NCI-H345 treated with DMSO at 0.1 percent for 48 hours (cell line): ENCODE results near the gene MLIP.
"Not testable (repeated sequence)": the region's sequence is repeated elsewhere in the genome, so short reads cannot be mapped to it uniquely, and the experiment has no call there.

Experiments used
- DNase-seq: peaks from one replicate; lab custom pipeline; 2025; ENCODE audit not compliant: unreplicated experiment; lab: John Stamatoyannopoulos, UW

The MLIP gene

DNA sequence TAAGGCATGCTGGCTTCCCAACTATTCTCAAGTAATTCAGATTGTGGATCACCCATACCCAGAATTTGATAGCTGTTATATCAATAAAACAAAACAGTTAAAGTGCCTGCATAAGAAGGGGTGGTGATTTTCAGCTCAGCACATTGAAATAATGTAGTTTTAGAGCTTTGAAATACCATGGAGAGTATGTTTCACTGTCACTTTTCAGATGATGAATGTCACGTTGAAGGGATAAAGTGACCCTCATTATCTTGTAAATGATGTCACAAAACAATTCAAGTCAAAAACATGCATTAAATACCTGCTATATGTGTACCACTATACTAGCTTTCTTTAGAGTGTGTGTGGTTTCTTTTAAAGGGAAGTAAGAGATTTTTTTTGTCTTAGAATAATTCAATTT is 27.6 kb downstream of the MLIP start:
- no peak for DNase-seq

DNA sequence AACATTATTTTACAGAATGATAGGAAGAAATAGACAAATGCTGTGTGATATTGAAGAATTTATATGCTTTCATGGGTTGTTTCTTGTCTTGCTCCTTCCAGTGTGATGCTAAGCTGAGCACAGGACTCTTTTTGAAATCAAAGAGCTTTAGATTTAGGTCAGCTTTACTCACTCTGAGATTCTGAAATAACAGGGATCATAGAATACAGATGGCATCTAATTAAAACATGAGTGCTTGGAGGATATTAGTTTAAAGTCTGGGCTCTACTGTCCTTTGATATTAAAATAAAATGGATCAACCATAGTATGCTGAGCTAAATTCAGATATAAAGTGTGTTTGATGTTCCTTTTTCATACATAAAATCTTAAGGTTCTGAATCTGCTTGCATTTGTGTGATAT is 29.6 kb downstream of the MLIP start:
- DNase-seq: no peak

DNA sequence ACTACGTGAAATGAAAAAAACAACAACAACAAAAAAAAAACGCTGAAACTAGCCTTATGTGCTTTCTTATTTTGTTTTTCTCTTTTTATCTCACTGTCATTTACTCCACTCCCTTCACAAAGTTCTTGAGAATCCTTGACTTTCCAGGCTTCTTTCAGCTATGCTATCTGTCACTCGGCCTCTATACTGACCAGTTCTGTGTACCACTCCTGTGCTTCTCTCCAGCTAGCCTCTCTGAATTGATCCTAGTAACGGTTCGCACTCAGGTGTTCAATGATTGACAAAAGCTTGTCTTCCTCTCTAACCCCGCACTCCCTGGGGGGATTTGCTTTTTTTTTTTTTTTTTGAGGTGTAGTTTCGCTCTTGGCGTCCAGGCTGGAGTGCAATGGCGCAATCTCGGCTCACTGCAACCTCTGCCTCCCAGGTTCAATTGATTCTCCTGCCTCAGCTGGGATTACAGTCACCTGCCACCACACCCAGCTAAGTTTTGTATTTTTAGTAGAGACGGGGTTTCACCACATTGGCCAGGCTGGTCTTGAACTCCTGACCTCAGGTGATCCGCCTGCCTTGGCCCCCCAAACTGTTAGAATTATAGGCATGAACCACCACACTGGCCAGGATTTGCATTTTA is 31.8 kb downstream of the MLIP start:
- DNase-seq: no peak

DNA sequence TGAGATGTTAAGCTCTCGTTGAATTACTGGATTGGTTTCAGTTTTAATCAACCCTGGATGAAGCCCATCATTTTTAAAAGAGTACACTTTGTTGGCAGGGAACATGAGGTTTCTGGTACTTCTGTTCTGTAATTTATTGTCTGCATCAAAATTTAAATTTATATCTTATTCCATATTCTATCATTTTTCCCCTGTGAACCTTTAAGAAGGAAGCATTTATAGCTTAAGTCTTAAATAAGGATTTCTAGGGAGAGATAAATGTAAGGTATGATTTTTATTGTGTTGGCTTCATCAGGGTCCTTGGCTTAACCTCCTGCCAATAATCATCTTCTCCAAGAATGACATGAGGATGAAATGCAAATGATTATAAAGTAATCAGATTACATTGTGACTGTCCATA is 40.6 kb downstream of the MLIP start:
- no peak for DNase-seq

DNA sequence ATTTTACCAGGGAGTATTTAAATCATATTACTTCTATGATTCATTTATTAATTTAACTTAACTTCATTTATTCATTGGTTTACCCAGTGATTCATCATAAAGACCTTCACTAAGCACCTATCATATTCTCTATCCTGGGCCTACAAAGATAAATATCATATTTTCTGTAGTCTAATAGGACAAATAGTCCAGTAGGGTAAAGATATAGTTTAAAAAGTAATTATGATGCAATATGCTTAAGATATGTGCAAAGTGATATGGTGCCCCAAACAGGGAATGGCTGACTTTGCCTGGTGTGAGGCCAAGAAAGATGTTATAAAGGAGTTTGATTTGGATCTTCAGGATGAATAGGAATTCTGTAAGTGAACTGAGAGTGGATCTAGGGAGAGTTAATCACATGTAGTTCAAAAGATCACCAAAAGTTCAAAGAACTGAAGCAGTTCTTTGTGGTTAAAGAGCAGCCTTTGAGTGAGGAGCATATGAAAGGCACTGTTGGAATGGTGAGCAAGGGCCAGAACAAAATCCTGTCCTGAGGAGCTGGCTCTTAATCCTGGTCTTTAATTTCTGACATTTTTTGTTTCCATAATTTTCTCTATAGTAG is 45.5 kb downstream of the MLIP start:
- DNase-seq: no peak

DNA sequence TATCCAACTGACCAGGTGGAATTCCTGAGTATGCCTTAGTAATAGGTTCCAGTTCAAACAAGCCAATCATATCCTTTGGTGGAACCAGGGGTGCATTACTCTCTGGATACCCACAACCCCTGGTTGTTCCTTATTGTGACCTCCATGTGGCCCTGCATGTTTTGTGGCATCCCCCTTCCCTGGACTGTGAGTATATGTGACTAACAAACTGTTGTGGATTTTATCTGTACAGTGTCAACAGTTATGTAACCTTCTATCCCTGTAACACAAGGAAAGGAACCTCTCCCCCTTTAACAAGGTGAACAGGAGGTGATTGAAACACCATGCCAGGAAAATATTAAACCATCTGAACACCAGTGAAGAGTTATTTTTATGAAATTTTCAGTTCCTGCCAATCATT is 46.2 kb downstream of the MLIP start:
- DNase-seq: no peak

DNA sequence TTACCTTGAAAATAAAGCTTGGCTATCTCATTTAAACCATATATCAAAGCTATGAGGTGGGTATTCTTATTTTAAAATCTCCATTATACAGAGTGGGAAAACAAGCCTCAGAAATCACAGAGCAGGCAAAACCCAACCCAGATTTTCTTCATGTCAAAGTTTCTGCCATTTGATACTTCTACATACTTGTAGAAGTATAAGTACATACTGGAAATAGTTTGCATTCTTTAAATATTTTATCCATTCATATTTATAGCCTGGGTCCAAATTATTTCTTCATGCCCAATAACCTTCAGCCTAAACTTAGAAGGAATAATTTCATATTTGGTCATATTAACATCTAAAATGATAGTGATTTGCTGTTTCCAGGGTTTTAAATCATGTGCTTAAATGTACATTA is 61.8 kb downstream of the MLIP start:
- DNase-seq: no peak

DNA sequence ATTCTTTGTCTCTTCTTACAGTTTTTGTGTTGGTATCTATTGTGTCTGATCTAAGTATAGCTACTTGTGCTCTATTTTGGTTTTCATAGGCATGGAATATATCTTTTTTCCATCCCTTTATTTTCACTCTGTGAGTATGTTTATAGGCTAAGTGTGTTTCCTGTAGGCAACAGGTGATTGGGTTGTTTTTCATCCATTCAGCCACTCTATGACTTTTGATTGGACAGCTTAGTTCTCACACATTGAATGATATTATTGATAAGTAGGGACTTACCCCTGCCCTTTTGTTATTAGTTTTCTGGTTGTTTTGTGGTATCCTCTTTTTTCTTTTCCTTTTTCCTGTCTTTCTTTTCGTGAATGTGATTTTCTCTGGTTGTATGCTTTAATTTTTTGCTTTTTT is 67.9 kb downstream of the MLIP start:
- no peak for DNase-seq

DNA sequence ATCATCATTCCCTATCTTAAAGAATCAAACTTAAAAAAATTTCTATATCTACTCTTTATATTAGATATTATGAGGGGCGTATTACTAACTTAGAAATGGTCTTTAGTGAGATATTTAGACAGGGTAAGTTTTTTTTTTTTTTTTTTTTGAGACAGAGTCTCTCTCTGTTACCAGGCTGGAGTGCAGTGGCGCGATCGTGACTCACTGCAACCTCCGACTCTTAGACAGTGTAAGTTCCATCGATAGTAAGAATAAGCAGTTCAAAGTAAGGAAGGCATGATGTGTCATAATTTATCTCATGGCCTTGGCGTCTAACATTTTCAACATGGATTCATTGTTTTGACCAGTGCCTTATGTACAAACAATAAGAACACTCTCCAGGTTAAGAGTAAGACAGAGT is 72.4 kb downstream of the MLIP start:
- DNase-seq: no peak

DNA sequence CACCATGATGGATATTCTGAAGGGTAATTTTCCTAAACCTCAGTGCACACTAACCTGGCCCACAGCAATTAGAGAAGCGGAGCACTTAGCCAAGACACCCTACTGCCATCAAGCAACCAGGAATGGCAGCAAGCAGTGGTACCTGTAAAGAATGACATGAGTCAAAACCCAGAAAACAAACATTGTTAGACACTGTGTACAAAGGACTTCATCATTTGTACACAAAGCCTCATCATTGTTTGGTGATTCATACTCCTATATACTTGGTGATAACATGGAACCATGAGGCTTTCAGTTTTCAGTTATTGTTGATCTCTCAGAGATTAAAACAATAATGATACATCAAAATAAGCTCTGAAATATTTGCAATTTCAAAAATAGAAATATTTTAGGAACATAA is 74.6 kb downstream of the MLIP start:
- DNase-seq: no peak

DNA sequence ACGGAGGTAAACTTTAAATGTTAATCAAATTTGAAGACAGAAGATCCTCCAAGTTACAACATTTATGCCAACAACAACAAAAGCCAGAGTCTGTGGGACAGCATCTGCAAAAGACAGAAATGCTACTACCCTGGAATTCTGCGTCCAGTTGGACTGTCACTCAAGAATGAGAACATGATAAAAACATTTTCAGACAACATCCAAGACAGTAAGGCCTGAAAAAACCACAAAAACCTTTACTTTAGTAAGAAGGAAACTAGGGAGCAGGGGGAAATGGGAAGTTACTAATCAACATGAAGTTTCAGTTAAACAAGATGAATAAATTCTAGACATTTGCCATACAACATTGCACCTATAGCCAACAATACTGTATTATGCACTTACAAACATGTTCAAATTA is 77.6 kb downstream of the MLIP start:
- no peak for DNase-seq

DNA sequence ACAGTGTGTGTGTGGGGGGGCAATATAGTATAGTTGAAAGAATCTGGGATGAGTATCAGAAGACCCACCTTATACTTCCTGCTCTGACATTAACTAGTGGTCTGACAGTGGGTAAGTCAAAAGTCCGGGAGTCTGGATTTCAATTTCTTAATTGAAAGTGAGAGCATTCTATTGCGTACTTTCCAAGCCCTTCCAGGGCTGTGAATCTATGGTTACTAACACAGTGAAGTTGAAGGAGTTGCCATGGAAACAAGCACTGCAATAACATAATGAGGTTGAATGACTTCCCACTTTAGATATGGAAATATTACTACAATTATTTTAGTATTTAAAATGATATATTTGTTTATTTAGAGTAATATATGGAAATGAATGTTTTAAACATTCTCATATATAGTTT is 80.2 kb downstream of the MLIP start:
- no peak for DNase-seq

DNA sequence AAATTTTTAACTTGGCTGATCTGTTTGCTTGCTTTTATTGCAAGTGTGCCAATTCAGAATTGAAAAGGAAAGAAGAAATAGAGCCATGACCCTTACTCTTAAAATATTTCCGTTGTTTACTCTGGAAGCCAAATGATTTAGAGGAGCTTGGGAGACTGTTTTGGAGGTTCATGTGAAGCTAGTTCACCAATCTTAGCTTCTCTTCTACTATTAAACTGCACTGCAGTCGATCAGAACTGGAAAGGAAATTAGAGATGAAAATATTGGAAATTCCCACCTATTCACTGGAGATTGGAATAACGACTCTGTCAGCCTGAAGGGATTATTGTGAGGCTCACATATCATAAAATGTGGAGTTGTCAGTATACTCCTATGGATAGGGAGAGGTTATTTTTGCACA is 81.8 kb downstream of the MLIP start:
- DNase-seq: no peak

DNA sequence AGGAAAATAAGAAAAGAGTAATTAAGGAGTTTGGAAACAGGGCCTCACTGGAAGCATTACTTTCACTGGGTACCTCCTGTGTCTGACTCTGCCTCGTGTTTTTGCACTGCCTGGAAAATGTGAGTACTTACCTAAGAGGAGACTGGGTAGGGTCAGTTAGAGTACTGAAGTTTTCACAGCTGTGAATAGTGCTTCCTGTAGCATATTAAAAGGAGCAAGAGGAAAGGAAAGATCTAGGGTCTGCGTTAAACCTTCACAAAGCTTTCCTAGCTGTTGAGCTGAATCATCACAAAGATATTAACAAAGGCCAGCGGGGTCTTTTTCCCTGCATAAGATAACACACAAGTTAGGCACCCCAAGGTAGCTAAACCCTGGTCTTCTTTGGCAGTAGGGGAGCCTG is 82.3 kb downstream of the MLIP start:
- DNase-seq: no peak

DNA sequence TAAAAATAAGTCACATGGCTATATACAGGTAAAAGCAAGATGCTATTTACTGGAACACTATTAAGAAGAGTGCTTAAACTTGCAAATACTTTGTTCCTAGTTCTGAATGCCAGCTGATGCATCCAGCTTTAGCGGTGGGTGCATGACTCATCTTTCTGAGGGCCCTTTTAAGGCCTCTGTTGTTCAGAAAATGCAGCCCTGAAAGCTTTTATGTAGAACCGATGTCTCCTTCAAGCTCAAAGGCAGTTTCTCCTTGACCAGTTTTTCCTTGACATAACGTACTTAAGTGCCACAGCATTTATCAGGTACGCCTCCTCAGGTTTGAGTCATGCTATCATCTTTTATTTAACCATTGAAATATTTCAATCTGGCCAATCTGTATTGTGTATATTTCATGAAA is 82.8 kb downstream of the MLIP start:
- no peak for DNase-seq

DNA sequence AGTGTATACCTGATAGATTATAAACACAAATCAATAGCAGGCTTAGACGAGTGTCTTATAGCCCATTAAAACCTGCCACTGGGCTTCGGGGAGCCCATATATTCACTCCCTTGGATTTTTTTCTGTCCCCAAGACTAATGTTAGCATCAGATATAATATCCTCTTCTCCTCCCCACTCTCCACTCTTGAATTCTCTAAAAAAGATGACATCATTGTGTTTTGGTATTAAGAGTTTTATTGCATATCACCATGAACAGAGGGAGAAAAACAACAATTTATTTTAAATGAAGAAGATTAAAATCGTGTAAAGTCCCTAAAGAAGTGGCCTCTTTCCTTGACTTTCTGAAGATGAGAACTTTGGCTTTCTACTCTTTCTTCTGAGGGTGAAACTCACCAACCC is 84.4 kb downstream of the MLIP start:
- no peak for DNase-seq

DNA sequence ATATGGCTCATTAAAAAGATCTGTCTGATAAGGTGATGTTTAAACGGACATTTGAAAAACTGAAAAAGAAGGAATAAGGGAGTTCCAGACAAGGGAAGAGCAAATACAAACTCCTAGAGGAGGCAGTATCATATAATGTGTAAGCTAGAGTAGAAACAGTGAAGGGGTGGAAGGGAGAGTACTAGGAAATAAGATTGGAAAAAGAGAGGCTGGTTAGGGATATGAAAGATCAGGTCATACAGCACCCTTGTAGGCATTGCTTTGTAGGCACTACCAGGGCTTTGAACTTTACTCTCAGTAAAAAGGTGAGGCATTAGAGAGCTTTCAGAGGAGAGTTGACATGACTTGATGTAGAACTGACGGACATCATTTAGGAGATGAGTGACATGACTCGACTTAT is 85.7 kb downstream of the MLIP start:
- no peak for DNase-seq

DNA sequence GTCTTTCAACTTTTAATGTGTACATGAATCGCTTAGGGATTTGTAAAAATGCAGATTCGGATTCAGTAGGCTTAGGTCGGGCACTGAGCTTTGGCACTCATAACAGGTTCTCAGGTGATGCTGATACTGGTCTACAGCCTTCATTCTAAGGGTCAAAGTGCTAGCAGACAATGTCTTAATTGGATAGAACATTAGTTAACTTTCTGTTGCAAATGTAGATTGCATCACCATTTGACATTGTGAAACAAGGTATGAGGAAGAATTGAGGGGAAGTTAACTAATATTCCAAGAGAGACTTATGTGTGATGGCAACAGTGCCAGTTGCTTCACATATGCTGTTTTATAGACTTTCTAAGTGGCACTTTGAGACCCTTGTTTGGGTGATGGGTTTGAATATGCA is 86.9 kb downstream of the MLIP start:
- DNase-seq: no peak

DNA sequence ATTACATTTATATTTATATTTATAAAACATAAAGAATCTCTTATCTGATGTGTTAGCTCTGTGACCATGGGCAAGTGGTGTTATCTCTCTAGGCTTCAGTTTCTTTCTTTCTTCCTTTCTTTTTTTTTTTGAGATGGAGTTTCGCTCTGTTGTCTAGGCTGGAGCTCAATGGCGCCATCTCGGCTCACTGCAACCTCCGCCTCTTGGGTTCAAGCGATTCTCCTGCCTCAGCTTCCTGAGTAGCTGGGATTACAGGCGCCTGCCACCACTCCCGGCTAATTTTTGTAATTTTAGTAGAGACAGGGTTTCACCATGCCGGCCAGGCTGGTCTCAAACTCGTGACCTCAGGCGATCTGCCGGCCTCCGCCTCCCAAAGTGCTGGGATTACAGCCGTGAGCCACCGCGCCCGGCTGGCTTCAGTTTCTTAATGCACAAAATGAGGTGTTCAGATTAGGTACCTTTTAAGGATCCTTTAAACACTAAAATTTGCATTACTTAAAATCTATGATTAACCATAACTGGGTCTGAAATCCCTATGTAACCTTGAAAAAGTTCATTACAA is 92.3 kb downstream of the MLIP start:
- DNase-seq: not testable (repeated sequence)

DNA sequence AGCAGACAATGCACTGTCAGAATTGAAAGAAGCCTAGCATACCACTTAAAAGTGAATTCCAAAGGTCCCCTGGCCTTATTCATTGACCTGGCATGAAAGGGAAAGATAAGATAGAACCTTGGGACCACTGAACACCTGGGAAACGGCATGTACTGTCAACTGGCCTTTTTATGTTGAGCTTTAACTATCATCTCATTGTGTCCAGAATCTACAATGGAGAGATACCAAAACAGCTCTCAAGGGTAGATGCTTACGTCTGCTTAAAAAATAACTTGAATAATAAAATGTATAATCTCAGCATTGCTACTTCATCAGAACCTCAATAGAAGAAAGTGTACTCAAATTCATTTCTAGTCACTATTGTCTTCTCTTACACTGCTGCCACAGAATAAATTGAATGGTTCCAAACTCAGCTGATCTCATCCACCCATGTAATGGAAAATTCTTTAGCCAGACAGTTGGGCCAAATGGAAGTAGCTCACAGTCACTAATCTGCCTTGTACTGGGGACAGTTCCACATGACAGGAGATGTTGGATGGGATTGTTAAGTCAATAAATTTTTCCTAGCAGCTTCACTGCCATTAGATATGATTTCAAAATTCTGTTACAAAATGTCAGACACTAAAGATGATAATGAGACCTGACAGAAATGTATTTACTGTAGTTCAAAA is 93.8 kb downstream of the MLIP start:
- DNase-seq: no peak

DNA sequence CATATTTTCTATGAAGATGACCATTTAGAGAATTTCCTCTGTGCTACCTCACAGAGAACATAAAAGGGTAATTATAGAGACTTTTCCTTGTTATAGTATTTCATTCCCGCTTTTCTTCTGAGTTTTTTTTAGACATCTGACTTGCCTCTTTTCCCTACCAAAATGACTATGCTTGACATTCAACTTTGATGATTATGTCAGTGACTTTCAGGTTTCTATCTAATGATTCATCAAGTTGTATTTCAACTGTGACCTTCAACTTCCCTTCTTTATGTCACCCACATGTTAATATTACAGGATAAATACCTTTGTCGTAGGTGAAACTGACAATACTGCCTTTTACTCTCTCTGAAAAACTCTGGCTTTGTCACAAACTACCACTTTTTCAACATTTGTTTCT is 95.3 kb downstream of the MLIP start:
- no peak for DNase-seq

DNA sequence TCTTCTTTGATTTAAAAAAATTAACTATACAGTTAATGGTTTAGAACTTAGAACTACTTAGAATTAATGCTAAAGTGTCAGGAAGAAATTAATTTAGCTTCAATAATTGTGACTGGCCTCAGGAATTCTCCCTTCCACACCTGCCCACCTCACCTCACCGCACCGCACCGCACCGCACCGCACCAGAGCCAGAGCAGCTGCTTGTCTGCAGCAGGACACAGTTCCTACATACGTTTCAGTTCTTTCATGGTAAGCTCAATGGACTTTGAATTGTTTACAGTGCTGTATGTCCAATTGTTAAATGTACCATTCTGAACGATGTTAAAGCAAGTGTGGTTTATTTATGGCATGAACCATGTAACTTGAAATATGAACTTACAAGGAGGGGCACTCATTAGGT is 98.7 kb downstream of the MLIP start:
- not testable (repeated sequence) for DNase-seq

DNA sequence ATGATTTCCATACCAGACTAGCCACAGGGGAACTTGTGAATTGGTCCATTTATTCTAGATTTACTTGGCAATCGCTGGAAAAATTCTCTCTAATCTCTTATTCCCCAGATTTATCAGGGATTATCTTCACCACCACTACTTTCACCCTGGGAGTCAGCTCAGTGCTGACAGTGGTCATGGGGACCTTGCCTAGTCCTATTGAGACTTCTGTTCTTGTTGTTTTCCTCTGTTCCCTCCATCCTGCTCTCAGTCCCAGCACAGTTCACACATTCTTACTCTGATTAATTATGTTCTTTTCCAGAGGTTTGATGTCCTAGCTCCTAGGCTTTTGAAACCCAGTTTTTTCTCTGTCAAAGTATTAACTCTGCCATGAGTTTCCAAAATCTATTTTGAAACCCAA is 103.0 kb downstream of the MLIP start:
- DNase-seq: no peak
